ENCODE data around the gene TOR1B.

DNA sequence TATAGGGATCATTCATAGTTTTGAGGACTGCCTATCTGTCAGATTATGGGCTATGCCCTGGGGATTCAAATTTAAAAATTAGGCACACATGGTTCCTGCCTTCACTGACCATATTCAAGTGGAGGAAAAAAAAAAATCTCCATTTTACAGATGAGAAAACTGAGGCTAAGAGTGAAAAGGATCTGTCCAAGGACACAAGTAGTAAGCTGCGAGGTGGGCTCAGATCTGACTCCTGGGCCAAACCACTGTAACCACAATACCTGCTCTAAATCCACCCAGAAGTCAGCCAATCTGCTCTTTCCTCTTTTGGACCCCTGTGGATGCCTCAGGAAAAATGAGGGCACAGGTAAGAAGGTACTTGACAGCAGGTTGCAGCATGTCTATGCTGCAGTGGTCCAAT, 23.8 kb downstream of the TOR1B start:
- TF ChIP-seq CTCF (IDR thresholded peaks at IDR 0.05) = no peak
- TF ChIP-seq, protein P1, sequence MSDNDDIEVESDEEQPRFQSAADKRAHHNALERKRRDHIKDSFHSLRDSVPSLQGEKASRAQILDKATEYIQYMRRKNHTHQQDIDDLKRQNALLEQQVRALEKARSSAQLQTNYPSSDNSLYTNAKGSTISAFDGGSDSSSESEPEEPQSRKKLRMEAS (IDR thresholded peaks at IDR 0.05; ENCODE audit: low read depth) = no peak
- TF ChIP-seq, protein P2, sequence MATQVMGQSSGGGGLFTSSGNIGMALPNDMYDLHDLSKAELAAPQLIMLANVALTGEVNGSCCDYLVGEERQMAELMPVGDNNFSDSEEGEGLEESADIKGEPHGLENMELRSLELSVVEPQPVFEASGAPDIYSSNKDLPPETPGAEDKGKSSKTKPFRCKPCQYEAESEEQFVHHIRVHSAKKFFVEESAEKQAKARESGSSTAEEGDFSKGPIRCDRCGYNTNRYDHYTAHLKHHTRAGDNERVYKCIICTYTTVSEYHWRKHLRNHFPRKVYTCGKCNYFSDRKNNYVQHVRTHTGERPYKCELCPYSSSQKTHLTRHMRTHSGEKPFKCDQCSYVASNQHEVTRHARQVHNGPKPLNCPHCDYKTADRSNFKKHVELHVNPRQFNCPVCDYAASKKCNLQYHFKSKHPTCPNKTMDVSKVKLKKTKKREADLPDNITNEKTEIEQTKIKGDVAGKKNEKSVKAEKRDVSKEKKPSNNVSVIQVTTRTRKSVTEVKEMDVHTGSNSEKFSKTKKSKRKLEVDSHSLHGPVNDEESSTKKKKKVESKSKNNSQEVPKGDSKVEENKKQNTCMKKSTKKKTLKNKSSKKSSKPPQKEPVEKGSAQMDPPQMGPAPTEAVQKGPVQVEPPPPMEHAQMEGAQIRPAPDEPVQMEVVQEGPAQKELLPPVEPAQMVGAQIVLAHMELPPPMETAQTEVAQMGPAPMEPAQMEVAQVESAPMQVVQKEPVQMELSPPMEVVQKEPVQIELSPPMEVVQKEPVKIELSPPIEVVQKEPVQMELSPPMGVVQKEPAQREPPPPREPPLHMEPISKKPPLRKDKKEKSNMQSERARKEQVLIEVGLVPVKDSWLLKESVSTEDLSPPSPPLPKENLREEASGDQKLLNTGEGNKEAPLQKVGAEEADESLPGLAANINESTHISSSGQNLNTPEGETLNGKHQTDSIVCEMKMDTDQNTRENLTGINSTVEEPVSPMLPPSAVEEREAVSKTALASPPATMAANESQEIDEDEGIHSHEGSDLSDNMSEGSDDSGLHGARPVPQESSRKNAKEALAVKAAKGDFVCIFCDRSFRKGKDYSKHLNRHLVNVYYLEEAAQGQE (IDR thresholded peaks at IDR 0.05; ENCODE audit: low read depth, low read length) = no peak
- no peak for TF ChIP-seq POLR2AphosphoS5 (IDR thresholded peaks at IDR 0.05; ENCODE audit: low read depth, low read length)
- TF ChIP-seq FOXJ3 (CRISPR knock-in tag; IDR thresholded peaks at IDR 0.05) = no peak
- TF ChIP-seq USF2 (IDR thresholded peaks at IDR 0.05; ENCODE audit: borderline replicate concordance, low read depth, low read length) = no peak
- no peak for TF ChIP-seq RFX5 (IDR thresholded peaks at IDR 0.05; ENCODE audit: low read length)
- no peak for TF ChIP-seq MEF2A (IDR thresholded peaks at IDR 0.05; ENCODE audit: borderline replicate concordance, low read depth)
- TF ChIP-seq TAF1 (IDR thresholded peaks at IDR 0.05; ENCODE audit: borderline replicate concordance, low read depth, low read length) = no peak
- TF ChIP-seq JUND (IDR thresholded peaks at IDR 0.05) = no peak
- no peak for TF ChIP-seq EZH2phosphoT487 (IDR thresholded peaks at IDR 0.05; ENCODE audit: borderline replicate concordance, low read depth)
- no peak for TF ChIP-seq NRF1 (IDR thresholded peaks at IDR 0.05; ENCODE audit: low read depth, low read length)
